H1 (cell line): ENCODE results near the gene EFCAB6.

Source experiments
- EZH2 ChIP-seq: fragments of 200-600 bp; sonication (generic); IDR thresholded peaks from 2 replicates; pipeline ENCODE4 v1.7.1; 2012; ENCODE audit warnings: low read depth, mild to moderate bottlenecking, moderate library complexity, low read length, inconsistent platforms; ENCODE audit not compliant: severe bottlenecking
- JUN ChIP-seq: IDR thresholded peaks from 2 replicates; pipeline ENCODE4 v1.6.1; 2011; ENCODE audit warnings: low read depth, mild to moderate bottlenecking, improper control_type of control experiment, low read length
- SIN3A ChIP-seq, 2 experiments: IDR thresholded peaks in 1 of 2; conservative IDR thresholded peaks in 1 of 2; 2 replicates each; pipeline ENCODE4 v1.6.1; 2011 to 2012; ENCODE audit warnings: low read length in 2 of 2, improper control_type of control experiment in 1 of 2, low read depth in 1 of 2, mild to moderate bottlenecking in 1 of 2
- SP1 ChIP-seq: IDR thresholded peaks from 2 replicates; pipeline ENCODE4 v1.6.1; 2011; ENCODE audit warnings: low read depth, low read length
- SRF ChIP-seq: IDR thresholded peaks from 2 replicates; pipeline ENCODE4 v1.6.1; 2011; ENCODE audit warnings: mild to moderate bottlenecking, low read depth, low read length, moderate library complexity
- TAF1 ChIP-seq: IDR thresholded peaks from 2 replicates; pipeline ENCODE4 v1.6.1; 2011; ENCODE audit warnings: mild to moderate bottlenecking, low read depth, low read length
- TF ChIP-seq, protein P1 (sequence below), 3 experiments: IDR thresholded peaks; 1 replicate in 2 of 3; 2 replicates in 1 of 3; pipeline versions ENCODE4 v1.5.1 to v1.6.1; 2011; ENCODE audit warnings: low read length in 3 of 3, mild to moderate bottlenecking in 3 of 3, inconsistent platforms in 2 of 3, low read depth in 1 of 3, moderate library complexity in 1 of 3; ENCODE audit not compliant: insufficient read depth in 1 of 3; ENCODE audit errors: control extremely low read depth in 1 of 3
- TF ChIP-seq, protein P2 (sequence below): IDR thresholded peaks from 2 replicates; pipeline ENCODE4 v1.6.1; 2011; ENCODE audit warnings: low read length, improper control_type of control experiment
- TF ChIP-seq, protein P3 (sequence below): IDR thresholded peaks from 2 replicates; pipeline ENCODE4 v1.6.1; 2011; ENCODE audit warnings: low read depth, mild to moderate bottlenecking, low read length; ENCODE audit not compliant: insufficient read depth
- TF ChIP-seq, protein P4 (sequence below): IDR thresholded peaks from 2 replicates; pipeline ENCODE4 v1.6.1; 2012; ENCODE audit warnings: inconsistent platforms

DNA sequence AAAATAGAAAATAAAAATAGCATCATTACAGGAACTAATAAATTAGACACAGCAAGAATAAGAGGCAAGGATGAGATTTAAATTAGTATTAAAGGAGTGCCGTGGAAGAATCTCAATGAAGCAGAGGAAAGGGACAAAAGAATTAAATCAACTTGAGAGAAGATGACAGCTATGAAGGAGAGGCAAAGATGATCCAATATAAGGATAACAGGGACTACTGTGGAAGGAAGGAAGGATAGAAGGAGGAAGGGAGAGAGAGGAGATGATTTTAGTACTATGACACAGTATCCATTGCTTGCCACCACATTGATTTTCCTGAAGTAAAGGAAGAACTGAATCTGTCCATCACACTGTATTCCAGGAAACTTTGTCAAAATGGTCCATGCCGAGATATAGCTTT is 98.0 kb downstream of the EFCAB6 start:
- TF ChIP-seq, protein P1, sequence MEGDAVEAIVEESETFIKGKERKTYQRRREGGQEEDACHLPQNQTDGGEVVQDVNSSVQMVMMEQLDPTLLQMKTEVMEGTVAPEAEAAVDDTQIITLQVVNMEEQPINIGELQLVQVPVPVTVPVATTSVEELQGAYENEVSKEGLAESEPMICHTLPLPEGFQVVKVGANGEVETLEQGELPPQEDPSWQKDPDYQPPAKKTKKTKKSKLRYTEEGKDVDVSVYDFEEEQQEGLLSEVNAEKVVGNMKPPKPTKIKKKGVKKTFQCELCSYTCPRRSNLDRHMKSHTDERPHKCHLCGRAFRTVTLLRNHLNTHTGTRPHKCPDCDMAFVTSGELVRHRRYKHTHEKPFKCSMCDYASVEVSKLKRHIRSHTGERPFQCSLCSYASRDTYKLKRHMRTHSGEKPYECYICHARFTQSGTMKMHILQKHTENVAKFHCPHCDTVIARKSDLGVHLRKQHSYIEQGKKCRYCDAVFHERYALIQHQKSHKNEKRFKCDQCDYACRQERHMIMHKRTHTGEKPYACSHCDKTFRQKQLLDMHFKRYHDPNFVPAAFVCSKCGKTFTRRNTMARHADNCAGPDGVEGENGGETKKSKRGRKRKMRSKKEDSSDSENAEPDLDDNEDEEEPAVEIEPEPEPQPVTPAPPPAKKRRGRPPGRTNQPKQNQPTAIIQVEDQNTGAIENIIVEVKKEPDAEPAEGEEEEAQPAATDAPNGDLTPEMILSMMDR (IDR thresholded peaks at IDR 0.05; ENCODE audit: control extremely low read depth in 1 of 3, insufficient read depth in 1 of 3, low read depth in 1 of 3, low read length in 3 of 3), result no peak
- TF ChIP-seq, protein P2, sequence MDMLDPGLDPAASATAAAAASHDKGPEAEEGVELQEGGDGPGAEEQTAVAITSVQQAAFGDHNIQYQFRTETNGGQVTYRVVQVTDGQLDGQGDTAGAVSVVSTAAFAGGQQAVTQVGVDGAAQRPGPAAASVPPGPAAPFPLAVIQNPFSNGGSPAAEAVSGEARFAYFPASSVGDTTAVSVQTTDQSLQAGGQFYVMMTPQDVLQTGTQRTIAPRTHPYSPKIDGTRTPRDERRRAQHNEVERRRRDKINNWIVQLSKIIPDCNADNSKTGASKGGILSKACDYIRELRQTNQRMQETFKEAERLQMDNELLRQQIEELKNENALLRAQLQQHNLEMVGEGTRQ, result no peak
- no peak for TF ChIP-seq TAF1
- TF ChIP-seq SP1, result no peak
- TF ChIP-seq EZH2, result no peak
- no peak for TF ChIP-seq JUN
- TF ChIP-seq, protein P3, sequence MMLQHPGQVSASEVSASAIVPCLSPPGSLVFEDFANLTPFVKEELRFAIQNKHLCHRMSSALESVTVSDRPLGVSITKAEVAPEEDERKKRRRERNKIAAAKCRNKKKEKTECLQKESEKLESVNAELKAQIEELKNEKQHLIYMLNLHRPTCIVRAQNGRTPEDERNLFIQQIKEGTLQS, result no peak
- TF ChIP-seq SIN3A (conservative IDR thresholded peaks at IDR 0.05 in 1 of 2, IDR thresholded peaks at IDR 0.05 in 1 of 2; ENCODE audit: low read depth in 1 of 2, low read length in 2 of 2), result no peak
- TF ChIP-seq, protein P4, sequence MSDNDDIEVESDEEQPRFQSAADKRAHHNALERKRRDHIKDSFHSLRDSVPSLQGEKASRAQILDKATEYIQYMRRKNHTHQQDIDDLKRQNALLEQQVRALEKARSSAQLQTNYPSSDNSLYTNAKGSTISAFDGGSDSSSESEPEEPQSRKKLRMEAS, result no peak
- no peak for TF ChIP-seq SRF
